Uterus (tissue), 2 donors: ENCODE data around the gene C20orf173.

ENCODE experiments used
- POLR2A ChIP-seq, 2 donors: fragments of 450-650 bp; IDR thresholded peaks; one replicate each; pipeline ENCODE4 v1.6.1; 2016; ENCODE audit warnings: antibody characterized with exemption in 2 of 2, mild to moderate bottlenecking in 1 of 2, moderate library complexity in 1 of 2
- TF ChIP-seq, protein P1 (sequence below), 4 experiments: fragments of 200-600 bp in 2 of 4; fragments of 450-650 bp in 2 of 4; sonication (generic) in 2 of 4; IDR thresholded peaks; one replicate each; pipeline ENCODE4 v1.5.1; 2016 to 2019; ENCODE audit warnings: antibody characterized with exemption in 4 of 4, mild to moderate bottlenecking in 2 of 4, moderate library complexity in 1 of 4

DNA sequence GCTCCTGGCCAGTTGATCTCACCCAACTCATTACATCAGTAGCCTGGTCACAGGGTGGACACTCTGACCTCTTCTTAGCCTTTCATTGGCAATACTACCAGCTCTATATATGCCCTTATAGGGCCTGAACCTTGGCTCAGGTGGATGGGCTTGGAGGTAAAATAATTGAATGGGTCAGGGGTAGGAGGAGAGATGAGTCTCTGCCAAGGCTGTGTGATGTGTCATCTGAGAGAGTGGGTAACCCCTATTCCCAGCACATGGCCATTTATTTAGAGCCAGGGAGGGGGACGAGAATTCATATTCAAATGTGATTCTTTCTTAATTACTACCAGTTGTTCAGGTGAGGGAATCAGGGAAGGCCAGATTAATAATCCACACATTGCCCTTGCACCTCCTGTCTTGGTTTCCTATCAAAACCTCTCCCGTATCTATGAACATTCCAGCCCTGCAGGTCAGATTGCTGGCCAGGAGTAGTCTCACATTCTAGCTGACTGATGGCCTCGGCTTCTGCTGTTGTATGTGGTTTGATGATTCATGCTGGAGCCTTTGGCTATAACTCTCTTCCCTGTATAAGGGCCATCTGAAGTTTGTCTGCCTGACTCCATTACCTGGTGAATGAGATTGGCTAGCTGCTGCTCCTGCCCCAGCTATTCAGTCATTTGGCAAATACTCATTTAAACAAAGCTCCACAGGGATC, 13.4 kb downstream of the C20orf173 start:
- no peak for TF ChIP-seq POLR2A (IDR thresholded peaks at IDR 0.05)
- TF ChIP-seq, protein P1, sequence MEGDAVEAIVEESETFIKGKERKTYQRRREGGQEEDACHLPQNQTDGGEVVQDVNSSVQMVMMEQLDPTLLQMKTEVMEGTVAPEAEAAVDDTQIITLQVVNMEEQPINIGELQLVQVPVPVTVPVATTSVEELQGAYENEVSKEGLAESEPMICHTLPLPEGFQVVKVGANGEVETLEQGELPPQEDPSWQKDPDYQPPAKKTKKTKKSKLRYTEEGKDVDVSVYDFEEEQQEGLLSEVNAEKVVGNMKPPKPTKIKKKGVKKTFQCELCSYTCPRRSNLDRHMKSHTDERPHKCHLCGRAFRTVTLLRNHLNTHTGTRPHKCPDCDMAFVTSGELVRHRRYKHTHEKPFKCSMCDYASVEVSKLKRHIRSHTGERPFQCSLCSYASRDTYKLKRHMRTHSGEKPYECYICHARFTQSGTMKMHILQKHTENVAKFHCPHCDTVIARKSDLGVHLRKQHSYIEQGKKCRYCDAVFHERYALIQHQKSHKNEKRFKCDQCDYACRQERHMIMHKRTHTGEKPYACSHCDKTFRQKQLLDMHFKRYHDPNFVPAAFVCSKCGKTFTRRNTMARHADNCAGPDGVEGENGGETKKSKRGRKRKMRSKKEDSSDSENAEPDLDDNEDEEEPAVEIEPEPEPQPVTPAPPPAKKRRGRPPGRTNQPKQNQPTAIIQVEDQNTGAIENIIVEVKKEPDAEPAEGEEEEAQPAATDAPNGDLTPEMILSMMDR (IDR thresholded peaks at IDR 0.05) = no peak
